PC-9 (cell line): ENCODE data around the gene ERMAP. TPM values are rescaled to one million over a fixed set of nuclear protein-coding genes. Genes with fewer than 3 reads are reported as not detected.
A peak's percentile ranks its signal among the peaks of the same experiment; 100 is the strongest.

Source experiments
- Bru-seq: library from RNA; stranded (reverse); fragments of 400-500 nt; gene quantifications from one replicate; lab custom pipeline; 2021; lab: Mats Ljungman, UMichigan
- BruChase-seq, 2 experiments: library from RNA; stranded (reverse); fragments of 400-500 nt; gene quantifications; one replicate each; lab custom pipeline; 2021; lab: Mats Ljungman, UMichigan
- BruUV-seq: library from RNA; stranded (reverse); fragments of 400-500 nt; replicated peaks from 2 replicates; lab custom pipeline; 2021; lab: Mats Ljungman, UMichigan
- CTCF ChIA-PET: fragments of 300-600 bp; sonication (Branson Sonifier 250); formaldehyde crosslinking; loops from one replicate; lab custom pipeline; 2022; ENCODE audit warnings: antibody characterized with exemption; lab: Charles Lee
- POLR2A ChIA-PET: fragments of 300-600 bp; sonication (Branson Sonifier 250); formaldehyde crosslinking; loops from one replicate; lab custom pipeline; 2022; ENCODE audit warnings: antibody characterized with exemption; ENCODE audit not compliant: unreplicated experiment; lab: Charles Lee
- DNase-seq, 2 experiments: peaks; one replicate each; pipeline versions ENCODE4 v3.0.0 to v3.0.0-alpha.2; 2015 to 2022; ENCODE audit warnings: mixed read lengths in 1 of 2
- H2AFZ ChIP-seq: fragments of 200-600 bp; sonication (generic); 2 replicates; pipeline ENCODE4 v1.8.1; 2017; ENCODE audit warnings: antibody characterized with exemption
- H3F3A ChIP-seq: fragments of 200-600 bp; sonication (generic); 2 replicates; pipeline ENCODE4 v1.8.1; 2017; ENCODE audit warnings: antibody characterized with exemption, mild to moderate bottlenecking, low read depth; ENCODE audit not compliant: insufficient read depth
- H3K27ac ChIP-seq: fragments of 200-600 bp; sonication (generic); 2 replicates; pipeline ENCODE4 v1.6.1; 2016; ENCODE audit warnings: mixed run types
- H3K27me3 ChIP-seq: fragments of 200-600 bp; sonication (generic); 2 replicates; pipeline ENCODE4 v1.6.1; 2016; ENCODE audit warnings: low read depth, mixed run types; ENCODE audit not compliant: insufficient read depth
- H3K36me3 ChIP-seq: fragments of 200-600 bp; sonication (generic); 2 replicates; pipeline ENCODE4 v1.6.1; 2016; ENCODE audit warnings: low read depth, mixed run types
- H3K4me1 ChIP-seq: fragments of 200-600 bp; sonication (generic); replicated peaks from 2 replicates; pipeline ENCODE4 v1.6.1; 2016; ENCODE audit warnings: mixed run types; ENCODE audit not compliant: insufficient read depth
- H3K4me2 ChIP-seq: fragments of 200-600 bp; sonication (generic); 2 replicates; pipeline ENCODE4 v1.6.1; 2017; ENCODE audit warnings: mixed run types
- H3K4me3 ChIP-seq: fragments of 200-600 bp; sonication (generic); 2 replicates; pipeline ENCODE4 v1.6.1; 2016; ENCODE audit warnings: mixed run types
- H3K79me2 ChIP-seq: fragments of 200-600 bp; sonication (generic); 2 replicates; pipeline ENCODE4 v1.6.1; 2017; ENCODE audit warnings: low read depth, mixed run types
- H3K9me2 ChIP-seq: fragments of 200-600 bp; sonication (generic); 2 replicates; pipeline ENCODE4 v1.8.1; 2017; ENCODE audit warnings: mild to moderate bottlenecking; ENCODE audit not compliant: insufficient read depth
- H3K9me3 ChIP-seq: fragments of 200-600 bp; sonication (generic); 2 replicates; pipeline ENCODE4 v1.8.1; 2016; ENCODE audit warnings: low read depth; ENCODE audit not compliant: insufficient read depth
- H4K20me1 ChIP-seq: fragments of 200-600 bp; sonication (generic); 2 replicates; pipeline ENCODE4 v1.8.1; 2017; ENCODE audit not compliant: insufficient read depth
- CTCF ChIP-seq: fragments of 200-600 bp; sonication (generic); conservative IDR thresholded peaks from 2 replicates; pipeline ENCODE4 v1.6.1; 2017; ENCODE audit warnings: mixed run types, antibody characterized with exemption, mild to moderate bottlenecking, moderate library complexity
- EZH2 ChIP-seq: fragments of 200-600 bp; sonication (generic); IDR thresholded peaks from 2 replicates; pipeline ENCODE4 v1.8.0; 2017; ENCODE audit warnings: antibody characterized with exemption, low read depth
- intact Hi-C: fragments of 100-400 bp; cut with micrococcal nuclease; formaldehyde crosslinking; loops from one replicate; pipeline ENCODE4 v1.10.0; 2022; ENCODE audit not compliant: unreplicated experiment
- long read RNA-seq: library from polyadenylated mRNA; stranded (forward); transcript quantifications from one replicate; pipeline ENCODE4 v2.0.0, GENCODE V29; 2022
- total RNA-seq: library from RNA; stranded (reverse); gene quantifications from 2 replicates; pipeline ENCODE4 v1.2.3, GENCODE V29; 2021

Gene ERMAP
- total RNA-seq, result 20.8 and 31.2 TPM in 2 replicates
- percentile 84 among the genes with signal in this experiment for Bru-seq, nascent RNA
- percentile 83 among the genes with signal in this experiment for BruChase-seq, experiment 1, labeled RNA remaining after a 2-hour chase
- BruChase-seq, experiment 2, labeled RNA remaining after a 6-hour chase, result percentile 86 among the genes with signal in this experiment
- long read RNA-seq, transcript ERMAP-203 (12 exons, 3,476 nt), result major isoform, 6 of 21 reads
- long read RNA-seq, partial matches to known transcripts, result 0 of 21 reads
- long read RNA-seq, other reads (novel, unspliced or antisense), result 14 of 21 reads

GRCh38 chr1:42816585-42817439 is at the start of gene ERMAP, which contains the start of gene SVBP:
Gene ERMAP (plus strand): TSS chr1:42817122. CDS start chr1:42830449, 13,327 bp downstream.
Gene SVBP (minus strand): TSS chr1:42817397. CDS start chr1:42816544, 853 bp downstream.
- peak within 1 kb of the TSS; percentile 97 for H3K27ac ChIP-seq
- peaks cover 8% of the 10 kb centered on the region; the same call in 1 of the 2 replicates for H3F3A ChIP-seq
- H3K79me2 ChIP-seq, result peaks cover 19% of the 10 kb centered on the region; the same call in 1 of the 2 replicates
- H3K9me2 ChIP-seq, result no peaks in the 10 kb centered on the region
- H3K4me2 ChIP-seq, result peak within 1 kb of the TSS; percentile 85
- H3K36me3 ChIP-seq, result no peaks in the 10 kb centered on the region
- H4K20me1 ChIP-seq, result peaks cover 4% of the 10 kb centered on the region; the same call in 1 of the 2 replicates
- TF ChIP-seq EZH2 (no peak), CTCF (no peak)
- peak within 1 kb of the TSS; percentile 99 for H2AFZ ChIP-seq
- ChIA-PET CTCF (interaction anchor here (1.3 kb wide), 2 partner anchors 30 to 257 kb away, joined by 4 read pairs; partner anchors contain the start of gene ZNF691), POLR2A (interaction anchor here (0.6 to 1.4 kb wide), 3 partner anchors 29 to 556 kb away, joined by 3 to 8 read pairs (median 6); partner anchors contain the start of gene ZNF691)
- H3K27me3 ChIP-seq, result no peaks in the 10 kb centered on the region
- H3K4me3 ChIP-seq, result peak within 1 kb of the TSS; percentile 100
- no TSS peak for BruUV-seq
- H3K4me1 ChIP-seq, result peaks cover 21% of the 10 kb centered on the region
- intact Hi-C loops, result loop anchor here (2.0 kb wide), 1 partner anchor 50 kb away; the partner anchor contains the start of genes C1orf50 and P3H1
- DNase-seq, result peak; percentile 66 to 94
- H3K9me3 ChIP-seq, result no peaks in the 10 kb centered on the region

GRCh38 chr1:42767510-42768000 is 49.4 kb upstream of the ERMAP start:
- peaks cover 24% of the 10 kb centered on the region for H3K4me1 ChIP-seq
- TF ChIP-seq CTCF (no peak), EZH2 (no peak)
- no peak overlapping the region for H3K27ac ChIP-seq
- H3K9me2 ChIP-seq, result no peaks in the 10 kb centered on the region
- no peak for DNase-seq
- H3K36me3 ChIP-seq, result no peaks in the 10 kb centered on the region
- ChIA-PET POLR2A (interaction anchor here (0.6 to 0.7 kb wide), 5 partner anchors 48 to 1088 kb away, joined by 3 to 8 read pairs (median 3); no protein-coding TSS in a partner anchor), CTCF (interaction anchor here (2.0 kb wide), 1 partner anchor 306 kb away, joined by 10 read pairs; no protein-coding TSS in a partner anchor)
- peaks cover 30% of the 10 kb centered on the region for H3K79me2 ChIP-seq
- H3K4me3 ChIP-seq, result peak overlapping the region; percentile 86
- peak overlapping the region; percentile 90 for H3K4me2 ChIP-seq
- no peaks in the 10 kb centered on the region for H3K27me3 ChIP-seq
- no TSS peak for BruUV-seq
- intact Hi-C loops, result loop anchor here (2.0 to 10.0 kb wide), 5 partner anchors 49 to 1333 kb away; partner anchors contain the start of genes ERMAP, GUCA2A and SVBP
- H2AFZ ChIP-seq, result peak overlapping the region; percentile 89
- H3F3A ChIP-seq, result no peaks in the 10 kb centered on the region
- H4K20me1 ChIP-seq, result no peaks in the 10 kb centered on the region
- H3K9me3 ChIP-seq, result no peaks in the 10 kb centered on the region
